HL-60 (cell line): ENCODE results near the gene ZNF621.

Experiments used
- CTCF ChIP-seq: IDR thresholded peaks from one replicate; pipeline ENCODE4 v1.5.1; 2011; ENCODE audit warnings: low read length, control low read depth, inconsistent platforms; ENCODE audit not compliant: insufficient read depth
- POLR2AphosphoS5 ChIP-seq: IDR thresholded peaks from 2 replicates; pipeline ENCODE4 v1.6.1; 2012; ENCODE audit warnings: low read depth

DNA sequence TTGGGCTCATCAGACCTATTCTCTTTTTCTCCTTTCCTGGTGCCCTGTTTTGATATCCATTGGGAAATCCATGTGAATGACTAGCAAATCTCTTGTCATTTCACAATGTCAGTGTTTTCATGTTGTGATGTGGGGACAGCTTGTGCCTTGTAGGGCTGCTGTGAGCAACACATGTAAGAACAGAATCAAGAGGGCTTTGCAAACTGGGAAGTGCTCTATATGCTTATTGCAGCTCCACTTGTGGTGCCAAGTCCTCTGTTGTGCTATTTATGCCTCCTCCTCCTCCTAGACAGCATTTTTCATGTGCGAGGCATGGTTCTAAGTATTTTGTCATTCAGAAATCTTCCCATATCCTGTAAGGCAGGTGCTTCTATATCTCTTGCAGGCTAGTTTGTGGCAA is 56.4 kb downstream of the ZNF621 start:
- TF ChIP-seq CTCF (no peak), POLR2AphosphoS5 (no peak)
